ENCODE measurements around the gene CLECL1. TPM values are rescaled to one million over a fixed set of nuclear protein-coding genes. Genes with fewer than 3 reads are reported as not detected.
"Not testable (repeated sequence)": the region's sequence is repeated elsewhere in the genome, so short reads cannot be mapped to it uniquely, and the experiment has no call there.

The CLECL1 gene
- polyA plus RNA-seq, 1 donor, result 0.27 TPM

DNA sequence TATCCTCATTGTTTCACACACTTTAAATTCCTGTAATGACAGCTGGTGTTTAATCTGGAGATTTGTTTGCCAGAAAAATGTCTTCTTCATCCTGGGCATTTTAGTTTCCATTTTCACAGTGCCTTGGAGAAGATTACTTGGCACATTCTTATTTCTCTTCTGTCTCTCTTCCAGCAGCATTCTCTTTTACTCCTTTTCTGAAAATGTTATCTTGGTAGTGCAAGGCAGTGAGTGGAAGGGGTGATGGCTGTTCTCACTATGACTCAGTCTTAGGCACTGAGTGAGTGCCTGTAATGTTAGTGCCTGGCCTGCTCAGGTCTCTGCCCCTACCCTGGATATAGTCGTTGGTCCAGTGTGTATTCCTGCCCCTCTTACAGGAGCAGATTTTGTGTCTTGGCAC is 13.1 kb downstream of the CLECL1 start:
- no peak for DNase-seq

GRCh38 chr12:9718968-9719367 is 13.9 kb downstream of the CLECL1 start:
- no peak for DNase-seq

DNA sequence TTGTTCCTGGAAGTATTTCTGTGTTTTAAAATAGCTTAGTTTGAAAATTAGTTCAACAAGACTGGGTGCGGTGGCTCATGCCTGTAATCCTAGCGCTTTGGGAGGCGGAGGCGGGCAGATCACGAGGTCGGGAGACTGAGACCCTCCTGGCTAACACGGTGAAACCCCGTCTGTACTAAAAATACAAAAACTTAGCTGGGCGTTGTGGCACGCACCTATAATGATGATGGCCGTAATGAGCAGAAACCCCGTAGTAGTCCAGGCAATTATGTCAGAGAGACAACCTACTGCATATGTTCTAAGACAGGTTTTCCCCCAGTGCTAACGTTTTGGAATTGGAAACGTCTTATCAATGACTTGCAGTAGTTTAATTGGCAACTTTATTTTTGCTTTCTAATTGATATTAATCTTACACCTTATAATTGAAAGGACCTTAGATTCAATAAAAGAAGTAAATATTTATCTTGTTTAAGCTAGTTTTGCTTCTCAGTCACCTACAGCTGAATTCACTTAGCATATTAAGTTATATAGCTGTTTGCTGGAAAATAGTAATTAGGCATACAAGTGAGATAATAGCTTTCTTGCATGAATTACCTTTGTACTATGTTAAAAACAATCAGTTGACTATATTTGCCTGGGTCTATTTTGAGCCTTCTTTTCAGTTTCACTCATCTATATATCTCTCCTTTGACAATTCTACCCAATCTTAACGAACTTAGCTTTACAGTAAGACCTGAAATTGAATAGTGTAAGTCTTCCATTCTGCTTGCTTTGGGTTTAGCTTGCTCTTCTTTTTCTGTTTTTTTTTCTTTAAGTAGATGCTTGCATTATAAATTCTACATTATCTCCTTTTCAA is 15.6 kb downstream of the CLECL1 start:
- no peak for DNase-seq

DNA sequence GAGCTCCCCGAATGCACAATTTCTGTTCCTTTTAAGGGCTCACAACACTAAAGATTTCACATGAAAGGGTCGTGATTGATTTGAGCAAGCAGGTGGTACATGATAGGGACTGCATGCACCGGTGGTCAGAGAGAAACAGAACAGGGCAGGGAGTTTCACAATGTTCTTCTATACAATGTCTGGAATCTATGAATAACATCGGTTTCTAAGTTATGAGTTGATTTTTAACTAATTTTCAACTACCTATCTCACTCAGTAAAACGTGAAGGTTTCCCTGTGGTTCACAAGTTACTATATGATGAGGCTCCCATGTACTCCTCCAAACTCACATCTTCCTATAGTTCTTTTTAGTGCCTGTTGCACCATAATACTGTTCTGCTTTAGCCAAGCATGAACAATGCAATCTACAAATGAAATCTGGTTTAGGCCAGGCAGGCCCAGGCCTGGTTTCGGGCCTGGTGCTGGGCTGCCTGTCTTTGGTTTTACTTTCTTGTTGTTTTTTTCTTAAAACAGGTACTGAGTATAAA is 19.8 kb downstream of the CLECL1 start:
- not testable (repeated sequence) for DNase-seq

DNA sequence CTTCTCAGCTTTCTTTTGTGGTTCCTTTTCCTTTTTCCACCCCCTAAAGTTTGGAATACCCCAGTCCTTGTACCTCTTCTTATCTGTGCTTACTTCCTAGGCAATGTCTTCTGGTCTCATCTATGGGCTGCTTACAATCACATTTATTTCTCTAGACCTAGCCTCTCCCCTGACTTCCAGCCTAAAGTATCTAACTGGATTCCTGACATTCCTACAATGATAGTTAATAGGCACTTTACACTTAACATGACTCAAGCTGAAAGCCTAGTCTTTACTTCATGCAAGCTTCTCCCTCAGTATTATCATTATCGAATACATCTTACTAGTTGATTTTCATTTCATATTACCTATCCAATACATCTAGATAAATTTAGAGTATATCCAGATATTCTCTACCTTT is 21.2 kb downstream of the CLECL1 start:
- DNase-seq, result no peak

- DNase-seq, result no peak
These were observed 22.1 kb downstream of the CLECL1 start for GRCh38 chr12:9710584-9711375.

DNA sequence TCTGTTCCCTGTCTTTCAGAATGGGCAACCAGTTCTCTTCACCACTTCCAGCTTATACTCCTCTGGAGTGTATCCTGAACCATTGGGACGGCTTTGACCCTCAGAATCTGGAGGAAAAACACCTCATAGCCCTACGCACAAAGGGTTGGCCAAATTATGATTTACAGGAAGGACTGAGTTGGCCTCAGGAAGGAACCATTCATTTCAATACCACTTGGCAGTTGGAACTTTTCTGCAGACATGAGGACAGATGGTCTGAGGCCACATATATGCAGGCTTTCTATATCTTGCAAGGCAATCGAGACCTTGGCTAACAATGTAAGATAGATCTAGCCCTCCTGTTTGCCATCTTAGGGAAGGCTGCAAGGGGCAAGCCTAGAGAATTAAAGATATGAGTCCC is 24.0 kb downstream of the CLECL1 start:
- no peak for DNase-seq

GRCh38 chr12:9707864-9708808 is 24.8 kb downstream of the CLECL1 start:
- DNase-seq, result no peak

GRCh38 chr12:9707356-9707755 is 25.5 kb downstream of the CLECL1 start:
- no peak for DNase-seq

DNA sequence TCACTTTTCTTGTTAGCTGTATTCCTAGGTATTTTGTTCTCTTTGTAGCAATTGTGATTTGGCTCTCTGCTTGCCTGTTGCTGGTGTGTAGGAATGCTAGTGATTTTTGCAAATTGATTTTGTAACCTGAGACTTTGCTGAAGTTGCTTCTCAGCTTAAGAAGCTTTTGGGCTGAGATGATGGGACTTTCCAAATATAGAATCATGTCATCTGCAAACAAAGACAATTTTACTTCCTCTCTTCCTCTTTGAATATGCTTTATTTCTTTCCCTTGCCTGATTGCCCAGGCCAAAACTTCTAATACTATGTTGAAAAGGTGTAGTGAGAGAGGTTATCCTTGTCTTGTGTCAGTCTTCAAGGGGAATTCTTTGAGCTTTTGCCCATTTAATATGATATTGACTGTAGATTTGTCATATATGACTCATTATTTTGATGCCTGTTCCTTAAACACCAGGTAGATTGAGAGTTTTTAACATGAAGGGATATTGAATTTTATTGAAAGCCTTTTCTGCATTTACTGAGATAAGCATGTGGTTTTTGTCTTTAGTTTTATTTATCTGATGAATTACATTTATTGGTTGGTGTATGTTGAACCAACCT is 26.7 kb downstream of the CLECL1 start:
- DNase-seq, result no peak

DNA sequence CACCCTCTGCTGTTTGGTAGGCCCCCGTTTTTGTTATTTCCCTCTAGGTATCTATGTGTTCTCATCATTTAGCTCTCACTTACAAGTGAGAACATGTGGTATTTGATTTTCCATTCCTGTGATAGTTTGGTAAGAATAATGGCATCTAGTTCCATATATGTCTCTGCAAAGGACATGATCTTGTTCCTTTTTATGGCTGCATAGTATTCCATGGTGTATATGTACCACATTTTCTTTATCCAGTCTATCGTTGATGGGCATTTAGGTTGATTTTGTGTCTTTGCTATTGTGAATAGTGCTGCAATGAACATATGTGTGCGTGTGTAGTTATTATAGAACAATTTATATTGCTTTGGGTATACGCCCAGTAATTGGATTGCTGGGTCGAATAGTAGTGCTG is 28.3 kb downstream of the CLECL1 start:
- DNase-seq, result not testable (repeated sequence)

DNA sequence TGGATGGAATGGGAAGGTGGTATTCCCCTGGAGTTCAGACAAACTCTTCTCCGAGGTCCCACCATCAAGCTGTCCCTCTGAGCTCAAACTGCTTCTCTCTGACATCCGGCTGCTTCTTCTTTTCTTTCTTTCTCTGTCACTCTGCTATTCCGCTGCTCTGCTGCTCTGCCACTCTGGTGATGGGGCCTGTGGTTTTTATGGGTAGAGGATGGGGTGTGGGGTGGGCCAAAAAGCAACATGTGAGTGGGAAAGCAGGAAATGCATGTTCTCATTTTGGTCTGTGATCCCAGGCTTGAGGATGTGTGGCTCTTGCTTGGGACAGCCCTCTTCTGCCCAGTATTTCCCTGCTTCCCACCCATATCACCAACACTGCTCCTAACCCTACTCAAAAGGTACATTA is 30.6 kb downstream of the CLECL1 start:
- no peak for DNase-seq

GRCh38 chr12:9701380-9702154 is 31.3 kb downstream of the CLECL1 start:
- no peak for DNase-seq

- no peak for DNase-seq
These were observed 32.3 kb downstream of the CLECL1 start for GRCh38 chr12:9700606-9700956.

DNA sequence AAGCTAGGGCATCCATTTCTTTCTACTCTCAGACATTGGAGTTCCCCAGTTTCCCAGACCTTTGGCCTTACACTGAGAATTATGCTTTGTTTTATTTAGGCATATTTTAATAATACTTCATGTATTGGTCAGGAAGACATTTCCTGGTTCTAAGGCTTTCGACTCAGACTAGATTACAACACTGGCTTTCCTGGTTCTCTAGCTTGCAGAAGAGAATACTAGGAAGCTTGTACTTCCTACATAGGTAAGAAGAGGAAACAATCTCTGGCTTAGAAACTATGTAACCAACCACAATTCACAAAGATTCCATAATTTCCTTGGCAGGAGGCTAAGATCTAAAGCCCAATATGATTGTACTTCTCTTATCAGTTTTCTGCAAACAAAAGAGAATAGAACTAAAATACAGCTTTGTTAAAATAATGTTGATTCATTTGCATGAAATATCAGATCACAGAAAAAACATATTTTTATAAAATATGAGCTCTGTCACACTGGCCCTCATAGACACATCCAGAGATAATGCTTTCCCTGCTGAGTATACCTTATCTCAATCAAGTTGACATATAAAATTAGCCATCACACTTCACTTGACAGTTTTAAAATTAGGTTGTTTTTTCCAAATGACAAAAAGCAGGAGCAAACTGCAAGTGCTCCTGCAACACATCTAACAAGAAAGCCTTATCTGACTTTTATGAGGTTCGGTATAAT is 32.8 kb downstream of the CLECL1 start:
- no peak for DNase-seq

- DNase-seq, result no peak
These were observed 33.5 kb downstream of the CLECL1 start for GRCh38 chr12:9699269-9699897.

- DNase-seq, result no peak
These were observed 34.2 kb downstream of the CLECL1 start for GRCh38 chr12:9698681-9699080.

- no peak for DNase-seq
These were observed 35.3 kb downstream of the CLECL1 start for GRCh38 chr12:9697619-9698018.

DNA sequence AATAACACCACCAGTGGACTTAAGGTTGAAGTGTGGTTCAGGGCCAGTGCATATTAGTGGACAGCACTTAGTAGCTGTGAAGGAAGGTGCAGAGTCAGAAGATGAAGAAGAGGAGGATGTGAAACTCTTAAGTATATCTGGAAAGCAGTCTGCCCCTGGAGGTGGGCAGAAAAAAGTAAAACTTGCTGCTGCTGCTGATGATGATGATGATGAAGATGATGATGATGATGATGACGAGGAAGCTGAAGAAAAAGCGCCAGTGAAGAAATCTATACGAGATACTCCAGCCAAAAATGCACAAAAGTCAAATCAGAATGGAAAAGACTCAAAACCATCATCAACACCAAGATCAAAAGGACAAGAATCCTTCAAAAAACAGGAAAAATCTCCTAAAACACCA is 37.2 kb downstream of the CLECL1 start:
- DNase-seq, result not testable (repeated sequence)

GRCh38 chr12:9695150-9695549 is 37.7 kb downstream of the CLECL1 start:
- DNase-seq, result not testable (repeated sequence)

All from left kidney (tissue), 2 donors.